Hepatocyte (in vitro differentiated cells): ENCODE measurements around the gene KDM4B.

Source experiments
- CTCF ChIP-seq: fragments of 200-600 bp; sonication (generic); IDR thresholded peaks from 2 replicates; pipeline ENCODE4 v1.5.1; 2016; ENCODE audit warnings: antibody characterized with exemption, mild to moderate bottlenecking; ENCODE audit not compliant: poor library complexity
- EZH2 ChIP-seq: fragments of 200-600 bp; sonication (generic); IDR thresholded peaks from 2 replicates; pipeline ENCODE4 v1.6.1; 2016; ENCODE audit warnings: antibody characterized with exemption, mild to moderate bottlenecking, borderline replicate concordance

GRCh38 chr19:5066768-5067167 lies 97.9 kb downstream of the KDM4B start:
- TF ChIP-seq EZH2 (no peak), CTCF (no peak)
